H1 (cell line): ENCODE data around the gene CCBE1. TPM values are rescaled to one million over a fixed set of nuclear protein-coding genes. Genes with fewer than 3 reads are reported as not detected.

ENCODE experiments used
- CTCF ChIA-PET: fragments of 300-600 bp; sonication (Branson Sonifier 250); formaldehyde crosslinking; loops from one replicate; lab custom pipeline; 2021; ENCODE audit not compliant: partially characterized antibody; lab: Charles Lee
- POLR2A ChIA-PET: fragments of 300-600 bp; sonication (Branson Sonifier 250); formaldehyde crosslinking; loops from one replicate; lab custom pipeline; 2021; ENCODE audit warnings: inconsistent platforms; ENCODE audit not compliant: partially characterized antibody; lab: Charles Lee
- DNase-seq, 2 experiments: peaks; one replicate each; pipeline versions ENCODE4 v3.0.0 to v3.0.0-alpha.2; 2010 to 2022; ENCODE audit warnings: low spot score in 2 of 2, low read depth in 1 of 2, mixed read lengths in 1 of 2
- FAIRE-seq: peaks from 2 replicates; lab custom pipeline; 2011; peaks lifted over from hg19 to GRCh38; lab: Jason Lieb, UNC
- H2AFZ ChIP-seq: 2 replicates; pipeline ENCODE4 v1.8.1; 2012; ENCODE audit warnings: low read length, inconsistent platforms
- H2AK5ac ChIP-seq: 2 replicates; pipeline ENCODE4 v1.6.1; 2013; ENCODE audit warnings: low read depth, low read length
- H2BK120ac ChIP-seq: replicated peaks from 2 replicates; pipeline ENCODE3; 2013; ENCODE audit warnings: low read depth, low read length, inconsistent platforms
- H2BK12ac ChIP-seq: 2 replicates; pipeline ENCODE4 v1.6.1; 2013; ENCODE audit warnings: low read depth, low read length
- H2BK15ac ChIP-seq: 2 replicates; pipeline ENCODE4 v1.6.1; 2013; ENCODE audit warnings: low read length
- H2BK20ac ChIP-seq: 2 replicates; pipeline ENCODE4 v1.6.1; 2013; ENCODE audit warnings: low read length
- H2BK5ac ChIP-seq: 2 replicates; pipeline ENCODE4 v1.6.1; 2013; ENCODE audit warnings: low read depth, low read length
- H3K14ac ChIP-seq: 2 replicates; pipeline ENCODE4 v1.6.1; 2013; ENCODE audit warnings: inconsistent platforms; ENCODE audit not compliant: insufficient read length
- H3K18ac ChIP-seq: 2 replicates; pipeline ENCODE4 v1.6.1; 2013; ENCODE audit warnings: low read length; ENCODE audit errors: extremely low read depth
- H3K23ac ChIP-seq: 2 replicates; pipeline ENCODE4 v1.6.1; 2013; ENCODE audit warnings: inconsistent platforms; ENCODE audit not compliant: insufficient read length
- H3K23me2 ChIP-seq: 2 replicates; pipeline ENCODE4 v1.6.1; 2013; ENCODE audit warnings: low read depth, low read length
- H3K27ac ChIP-seq: 2 replicates; pipeline ENCODE4 v1.6.1; 2011; ENCODE audit warnings: low read depth, low read length, inconsistent platforms
- H3K27me3 ChIP-seq, 4 experiments: replicated peaks in 1 of 4; 1 replicate in 1 of 4; 2 replicates in 3 of 4; pipeline versions ENCODE4 v1.6.1 to v1.8.1; 2011 to 2013; ENCODE audit warnings: low read length in 3 of 4, mild to moderate bottlenecking in 3 of 4, inconsistent platforms in 2 of 4, mixed read lengths in 2 of 4, moderate library complexity in 1 of 4; ENCODE audit not compliant: control insufficient read depth in 3 of 4, insufficient read depth in 3 of 4; ENCODE audit errors: extremely low read depth in 1 of 4
- H3K36me3 ChIP-seq, 4 experiments: 2 replicates each; pipeline versions ENCODE4 v1.6.1 to v1.8.1; 2011 to 2013; ENCODE audit warnings: mild to moderate bottlenecking in 4 of 4, low read length in 3 of 4, moderate library complexity in 2 of 4, control low read depth in 1 of 4, inconsistent platforms in 1 of 4; ENCODE audit not compliant: insufficient read depth in 4 of 4, control insufficient read depth in 2 of 4
- H3K4ac ChIP-seq: replicated peaks from 2 replicates; pipeline ENCODE3; 2013; ENCODE audit warnings: low read length, low read depth, mixed read lengths, inconsistent platforms; ENCODE audit not compliant: insufficient read length
- H3K4me1 ChIP-seq, 4 experiments: replicated peaks in 1 of 4; 1 replicate in 1 of 4; 2 replicates in 3 of 4; pipeline versions ENCODE4 v1.6.1 to v1.8.1; 2011 to 2013; ENCODE audit warnings: low read length in 3 of 4, inconsistent platforms in 2 of 4, mixed read lengths in 1 of 4; ENCODE audit not compliant: insufficient read depth in 4 of 4, control insufficient read depth in 3 of 4
- H3K4me2 ChIP-seq, 2 experiments: 2 replicates each; pipeline versions ENCODE4 v1.6.1 to v1.8.1; 2011 to 2013; ENCODE audit warnings: low read depth in 2 of 2, low read length in 2 of 2, control low read depth in 1 of 2, inconsistent platforms in 1 of 2, mild to moderate bottlenecking in 1 of 2; ENCODE audit not compliant: insufficient read depth in 1 of 2
- H3K4me3 ChIP-seq, 4 experiments: fragments of 200-600, 300-600 bp in 1 of 4; sonication (generic), shearing (Covaris generic), sonication (Bioruptor Twin) in 1 of 4; 2 replicates each; pipeline versions ENCODE4 v1.5.1 to v1.8.1; 2011 to 2016; ENCODE audit warnings: low read length in 4 of 4, low read depth in 3 of 4, control low read depth in 2 of 4, inconsistent platforms in 2 of 4, mild to moderate bottlenecking in 2 of 4, mixed read lengths in 1 of 4, moderate library complexity in 1 of 4; ENCODE audit not compliant: insufficient read depth in 2 of 4; ENCODE audit errors: extremely low read depth in 1 of 4
- H3K56ac ChIP-seq: replicated peaks from 2 replicates; pipeline ENCODE3; 2013; ENCODE audit warnings: low read depth, mild to moderate bottlenecking, mixed read lengths, low read length, inconsistent platforms; ENCODE audit not compliant: insufficient read length
- H3K79me1 ChIP-seq: 2 replicates; pipeline ENCODE4 v1.6.1; 2013; ENCODE audit warnings: low read depth, low read length, control low read depth
- H3K79me2 ChIP-seq, 2 experiments: 2 replicates each; pipeline versions ENCODE4 v1.6.1 to v1.8.1; 2012 to 2013; ENCODE audit warnings: low read length in 2 of 2, mild to moderate bottlenecking in 2 of 2, inconsistent platforms in 1 of 2; ENCODE audit not compliant: insufficient read depth in 2 of 2, control insufficient read depth in 1 of 2
- H3K9ac ChIP-seq, 4 experiments: replicated peaks in 1 of 4; 1 replicate in 1 of 4; 2 replicates in 3 of 4; pipeline versions ENCODE4 v1.6.1 to v1.8.1; 2011 to 2013; ENCODE audit warnings: low read depth in 3 of 4, low read length in 3 of 4, control low read depth in 2 of 4, mild to moderate bottlenecking in 2 of 4, moderate library complexity in 2 of 4, inconsistent platforms in 1 of 4; ENCODE audit errors: extremely low read depth in 1 of 4
- H3K9me3 ChIP-seq, 2 experiments: 2 replicates each; pipeline versions ENCODE4 v1.6.1 to v1.8.1; 2012 to 2013; ENCODE audit warnings: mild to moderate bottlenecking in 2 of 2, moderate library complexity in 2 of 2, control low read depth in 1 of 2, inconsistent platforms in 1 of 2, low read depth in 1 of 2, low read length in 1 of 2, mixed read lengths in 1 of 2; ENCODE audit not compliant: insufficient read depth in 2 of 2
- H4K20me1 ChIP-seq, 2 experiments: replicated peaks in 1 of 2; 2 replicates each; pipeline versions ENCODE3 to v1.8.1; 2011 to 2013; ENCODE audit warnings: inconsistent platforms in 2 of 2, low read length in 2 of 2, mild to moderate bottlenecking in 1 of 2; ENCODE audit not compliant: insufficient read depth in 2 of 2, control insufficient read depth in 1 of 2
- H4K5ac ChIP-seq: 2 replicates; pipeline ENCODE4 v1.6.1; 2013; ENCODE audit warnings: low read length, low read depth, mixed read lengths, inconsistent platforms; ENCODE audit not compliant: insufficient read length
- H4K8ac ChIP-seq: 2 replicates; pipeline ENCODE4 v1.8.0; 2013; ENCODE audit warnings: mild to moderate bottlenecking, moderate library complexity, low read length, inconsistent platforms; ENCODE audit not compliant: insufficient read depth; ENCODE audit errors: extremely low read depth
- H4K91ac ChIP-seq: replicated peaks from 2 replicates; pipeline ENCODE3; 2013; ENCODE audit warnings: low read length, mixed read lengths, inconsistent platforms; ENCODE audit not compliant: insufficient read length
- WGBS, 2 experiments: shearing (Covaris generic) in 1 of 2; methylation state at CpG; one replicate each; pipeline versions ENCODE4 v1.1.6 to v1.1.7; 2013 to 2015; ENCODE audit warnings: low lambda C conversion rate in 2 of 2, mixed read lengths in 2 of 2, inconsistent platforms in 1 of 2, low coverage in 1 of 2, missing lambda C conversion rate in 1 of 2; ENCODE audit not compliant: insufficient replicate concordance in 2 of 2, insufficient coverage in 1 of 2, insufficient read length in 1 of 2; ENCODE audit errors: extremely low coverage in 1 of 2, missing lambda C conversion rate in 1 of 2; 5-methylcytosine and 5-hydroxymethylcytosine counted together
- polyA plus RNA-seq, 7 experiments: library from polyadenylated mRNA; depleted of rRNA in 3 of 7; stranded (reverse) in 5 of 7; unstranded in 2 of 7; fragments of >200 nt in 5 of 7; fragments of 200-250 nt in 2 of 7; gene quantifications; 1 replicate in 5 of 7; 2 replicates in 1 of 7; 4 replicates in 1 of 7; pipeline versions ENCODE4 v1.2.1 to v1.2.3, GENCODE V29; 2011 to 2013; ENCODE audit warnings: missing spikeins in 2 of 7, mixed read lengths in 2 of 7
- total RNA-seq: library from RNA; stranded (reverse); fragmentation: NEBNext Ultra II Directional; extraction: Animal tissue kit (Norgen Biotek cat#: 25700); gene quantifications from 2 replicates; pipeline ENCODE4 v1.2.1, GENCODE V29; 2021

CCBE1 gene
- total and polyA plus RNA-seq, 2 of the 8 experiments (the other 6 are each of a cell fraction or from before 2014, with no cell fraction given): 2.1 to 2.6 TPM

DNA sequence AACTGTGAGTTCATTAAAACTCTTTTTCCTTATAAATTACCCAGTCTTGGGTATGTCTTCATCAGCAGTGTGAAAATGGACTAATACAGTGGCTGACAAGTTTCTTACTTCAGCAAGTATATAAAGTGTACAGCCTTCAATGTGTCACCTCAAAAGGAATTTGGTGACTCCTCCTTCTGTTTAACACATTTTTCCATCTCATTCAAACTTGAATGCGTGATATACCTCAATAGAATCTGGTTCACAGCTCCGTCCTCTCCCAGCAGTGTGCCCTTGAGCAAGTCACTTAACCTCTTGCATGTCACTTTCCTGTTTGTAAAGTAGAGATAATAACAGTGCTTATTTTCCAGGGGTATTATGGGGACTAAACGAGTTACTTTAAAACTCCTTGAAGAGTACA is 159.6 kb downstream of the CCBE1 start:
- ChIA-PET POLR2A (no interaction called here), CTCF (interaction anchor here (0.7 to 1.0 kb wide), 2 partner anchors 52 to 78 kb away, joined by 4 to 7 read pairs; no protein-coding TSS in a partner anchor)
- no peaks in the 10 kb centered on the region for H3K23me2 ChIP-seq
- no peaks in the 10 kb centered on the region for H3K79me1 ChIP-seq
- no peak overlapping the region for H3K27ac ChIP-seq
- no peaks in the 10 kb centered on the region for H4K20me1 ChIP-seq
- no peak overlapping the region for H3K56ac ChIP-seq
- FAIRE-seq (no peak), DNase-seq (no peak)
- H3K27me3 ChIP-seq: no peaks in the 10 kb centered on the region
- H3K79me2 ChIP-seq: no peaks in the 10 kb centered on the region
- H3K36me3 ChIP-seq: no peaks in the 10 kb centered on the region
- H3K4me2 ChIP-seq: no peak overlapping the region
- no peak overlapping the region for H3K4ac ChIP-seq
- H3K4me3 ChIP-seq: no peak overlapping the region
- no peaks in the 10 kb centered on the region for H3K4me1 ChIP-seq
- H3K9me3 ChIP-seq: no peaks in the 10 kb centered on the region
- H4K5ac ChIP-seq: no peak overlapping the region
- H3K18ac ChIP-seq: no peak overlapping the region
- H2BK15ac ChIP-seq: no peak overlapping the region
- H2BK12ac ChIP-seq: no peak overlapping the region
- H2BK120ac ChIP-seq: no peak overlapping the region
- no peak overlapping the region for H2BK20ac ChIP-seq
- 91% methylated on average over 3 of the region's 3 CpGs; no CpG with 5 or more reads in 1 of the 2 experiments for WGBS, 2 experiments
- H3K9ac ChIP-seq: no peak overlapping the region
- H2BK5ac ChIP-seq: no peak overlapping the region
- no peak overlapping the region for H4K91ac ChIP-seq
- no peak overlapping the region for H2AFZ ChIP-seq
- H3K23ac ChIP-seq: no peak overlapping the region
- H2AK5ac ChIP-seq: no peak overlapping the region
- no peak overlapping the region for H3K14ac ChIP-seq
- no peak overlapping the region for H4K8ac ChIP-seq
